ENCODE measurements around the gene PDE7B. TPM values are rescaled to one million over a fixed set of nuclear protein-coding genes. Genes with fewer than 3 reads are reported as not detected.

PDE7B gene
- total and polyA plus RNA-seq, 2 of the 8 experiments (the other 6 are each of a cell fraction or from before 2014, with no cell fraction given) = not detected

DNA sequence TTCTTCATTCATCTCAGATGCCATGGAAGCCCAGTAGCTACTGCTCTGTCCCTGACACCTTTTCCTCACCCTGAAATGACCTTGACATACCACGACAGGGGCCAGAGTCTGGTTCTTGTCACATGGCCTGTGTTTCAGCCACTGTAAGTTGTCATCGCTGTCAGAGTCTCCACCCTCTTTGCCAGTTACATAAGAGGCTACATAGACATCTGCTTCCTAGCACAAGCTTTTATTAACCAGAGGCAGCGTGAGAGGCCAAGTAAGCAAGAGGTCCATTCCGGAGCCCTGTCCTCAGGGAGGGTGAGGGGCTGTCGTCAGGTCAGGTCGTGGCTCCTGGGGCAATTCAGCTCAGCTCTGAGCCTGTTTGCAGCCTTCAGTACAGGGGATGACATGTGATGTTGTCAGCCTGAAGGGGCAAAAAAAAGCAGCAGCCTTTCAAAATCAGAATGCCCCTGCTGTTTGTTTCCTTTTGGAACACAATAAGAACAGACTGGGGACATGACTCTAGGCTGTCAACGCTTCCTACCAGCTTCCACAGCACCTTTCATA is 252.3 kb downstream of the PDE7B start:
- H3K4me1 ChIP-seq (replicated peaks in 1 of 4; ENCODE audit: control insufficient read depth in 3 of 4, insufficient read depth in 4 of 4, low read length in 3 of 4) = peaks cover 0 to 5% (median 2%) of the 10 kb centered on the region in 4 experiments; a peak in 5 of 7 replicates
- no peaks in the 10 kb centered on the region for H3K79me2 ChIP-seq (ENCODE audit: control insufficient read depth in 1 of 2, insufficient read depth in 2 of 2, low read length in 2 of 2)
- TF ChIP-seq POLR2AphosphoS5 (IDR thresholded peaks at IDR 0.05; ENCODE audit: low read depth, low read length) = no peak
- TF ChIP-seq, protein P1, sequence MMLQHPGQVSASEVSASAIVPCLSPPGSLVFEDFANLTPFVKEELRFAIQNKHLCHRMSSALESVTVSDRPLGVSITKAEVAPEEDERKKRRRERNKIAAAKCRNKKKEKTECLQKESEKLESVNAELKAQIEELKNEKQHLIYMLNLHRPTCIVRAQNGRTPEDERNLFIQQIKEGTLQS (IDR thresholded peaks at IDR 0.05; ENCODE audit: insufficient read depth, low read depth, low read length) = no peak
- no peak for TF ChIP-seq POLR2A (IDR thresholded peaks at IDR 0.05; ENCODE audit: control extremely low read depth in 1 of 2, low read depth in 2 of 2, low read length in 2 of 2)
- TF ChIP-seq BACH1 (IDR thresholded peaks at IDR 0.05; ENCODE audit: low read length) = no peak
- TF ChIP-seq EGR1 (IDR thresholded peaks at IDR 0.05; ENCODE audit: borderline replicate concordance, low read depth, low read length) = no peak
- CTCF ChIA-PET (ENCODE audit: partially characterized antibody) = interaction anchor here (1.4 to 4.1 kb wide), 3 partner anchors 9 to 99 kb away, joined by 3 to 15 read pairs (median 5); no protein-coding TSS in a partner anchor
- no peak overlapping the region for H3K27ac ChIP-seq (ENCODE audit: low read depth, low read length)
- H4K91ac ChIP-seq (replicated peaks; ENCODE audit: insufficient read length, low read length) = no peak overlapping the region
- no peak for FAIRE-seq
- H2BK5ac ChIP-seq (ENCODE audit: low read depth, low read length) = no peak overlapping the region
- H2AFZ ChIP-seq (ENCODE audit: low read length) = no peak overlapping the region
- 34% methylated on average over 7 of the region's 7 CpGs; no CpG with 5 or more reads in 1 of the 2 experiments for WGBS, 2 experiments (ENCODE audit: extremely low coverage in 1 of 2, insufficient coverage in 1 of 2, insufficient read length in 1 of 2, insufficient replicate concordance in 2 of 2, low coverage in 1 of 2, low lambda C conversion rate in 2 of 2, missing lambda C conversion rate in 1 of 2)
- H2BK120ac ChIP-seq (replicated peaks; ENCODE audit: low read depth, low read length) = no peak overlapping the region
- H3K36me3 ChIP-seq (ENCODE audit: control insufficient read depth in 2 of 4, insufficient read depth in 4 of 4, low read length in 3 of 4) = no peaks in the 10 kb centered on the region
- peak overlapping the region in 1 of 2 experiments; percentile 9; a peak in 1 of 4 replicates for H3K4me2 ChIP-seq (ENCODE audit: insufficient read depth in 1 of 2, low read depth in 2 of 2, low read length in 2 of 2)
- no peak overlapping the region for H3K4me3 ChIP-seq (ENCODE audit: extremely low read depth in 1 of 4, insufficient read depth in 2 of 4, low read depth in 3 of 4, low read length in 4 of 4)
- H4K5ac ChIP-seq (ENCODE audit: insufficient read length, low read depth, low read length) = no peak overlapping the region
- no peaks in the 10 kb centered on the region for H3K23me2 ChIP-seq (ENCODE audit: low read depth, low read length)
- POLR2A ChIA-PET (ENCODE audit: partially characterized antibody) = interaction anchor here (1.1 kb wide), 1 partner anchor 186 kb away, joined by 3 read pairs; the partner anchor contains the start of gene BCLAF1
- H3K14ac ChIP-seq (ENCODE audit: insufficient read length) = no peak overlapping the region
- H3K79me1 ChIP-seq (ENCODE audit: low read depth, low read length) = no peaks in the 10 kb centered on the region
- no peak overlapping the region for H4K8ac ChIP-seq (ENCODE audit: extremely low read depth, insufficient read depth, low read length)
- H2BK15ac ChIP-seq (ENCODE audit: low read length) = no peak overlapping the region
- no peak overlapping the region for H3K9ac ChIP-seq (replicated peaks in 1 of 4; ENCODE audit: extremely low read depth in 1 of 4, low read depth in 3 of 4, low read length in 3 of 4)
- no peak overlapping the region for H3K56ac ChIP-seq (replicated peaks; ENCODE audit: insufficient read length, low read depth, low read length)
- H3K9me3 ChIP-seq (ENCODE audit: insufficient read depth in 2 of 2, low read depth in 1 of 2, low read length in 1 of 2) = no peaks in the 10 kb centered on the region
- no peak overlapping the region for H2BK12ac ChIP-seq (ENCODE audit: low read depth, low read length)
- no peak overlapping the region for H3K23ac ChIP-seq (ENCODE audit: insufficient read length)
- no peak overlapping the region for H3K18ac ChIP-seq (ENCODE audit: extremely low read depth, low read length)
- peak; percentile 47 to 48 for DNase-seq (ENCODE audit: low read depth in 1 of 2, low spot score in 2 of 2)
- H2AK5ac ChIP-seq (ENCODE audit: low read depth, low read length) = no peak overlapping the region
- peaks cover 0 to 2% of the 10 kb centered on the region in 2 experiments for H4K20me1 ChIP-seq (replicated peaks in 1 of 2; ENCODE audit: control insufficient read depth in 1 of 2, insufficient read depth in 2 of 2, low read length in 2 of 2)
- H2BK20ac ChIP-seq (ENCODE audit: low read length) = no peak overlapping the region
- no peak overlapping the region for H3K4ac ChIP-seq (replicated peaks; ENCODE audit: insufficient read length, low read depth, low read length)
- H3K27me3 ChIP-seq (replicated peaks in 1 of 4; ENCODE audit: control insufficient read depth in 3 of 4, extremely low read depth in 1 of 4, insufficient read depth in 3 of 4, low read length in 3 of 4) = peaks cover 41 to 63% (median 61%) of the 10 kb centered on the region in 4 experiments

Measured in H1 (cell line).